Heart left ventricle (tissue), 16 donors: ENCODE measurements around the gene TPK1. TPM values are rescaled to one million over a fixed set of nuclear protein-coding genes. Genes with fewer than 3 reads are reported as not detected.
"Not testable (repeated sequence)": the region's sequence is repeated elsewhere in the genome, so short reads cannot be mapped to it uniquely, and the experiment has no call there.

Experiments
- ATAC-seq, 4 donors: fragments of 200-7000 bp; cut with Tn5 transposase; one replicate each; pipeline ENCODE4 v1.9.1; 2020 to 2022; ENCODE audit warnings: moderate library complexity in 4 of 4, mild to moderate bottlenecking in 3 of 4, moderate number of reproducible peaks in 1 of 4
- DNase-seq, 5 donors: peaks; one replicate each; pipeline ENCODE4 v3.0.0-alpha.2; 2020
- H3K27ac ChIP-seq, 12 donors: fragments of 200-600 bp; sonication (generic) in 4 of 12; one replicate each; pipeline versions ENCODE4 v1.5.0 to v1.8.0; 2016 to 2022; ENCODE audit warnings: mild to moderate bottlenecking in 2 of 12
- H3K27me3 ChIP-seq, 9 donors: fragments of 200-600 bp; sonication (generic) in 2 of 9; one replicate each; pipeline versions ENCODE4 v1.5.1 to v1.8.0; 2016 to 2022; ENCODE audit warnings: mild to moderate bottlenecking in 3 of 9
- H3K36me3 ChIP-seq, 9 donors: fragments of 200-600 bp; sonication (generic) in 2 of 9; one replicate each; pipeline versions ENCODE4 v1.5.0 to v1.8.0; 2018 to 2022; ENCODE audit warnings: mild to moderate bottlenecking in 2 of 9
- H3K4me1 ChIP-seq, 12 donors: fragments of 200-600 bp; sonication (generic) in 4 of 12; one replicate each; pipeline versions ENCODE4 v1.5.0 to v1.8.0; 2016 to 2022; ENCODE audit warnings: mild to moderate bottlenecking in 3 of 12
- H3K4me3 ChIP-seq, 12 donors: fragments of 200-600 bp; sonication (generic) in 4 of 12; one replicate each; pipeline versions ENCODE4 v1.5.0 to v1.8.0; 2017 to 2022; ENCODE audit warnings: mild to moderate bottlenecking in 9 of 12, moderate library complexity in 4 of 12
- H3K9me3 ChIP-seq, 12 donors: fragments of 200-600 bp; sonication (generic) in 4 of 12; one replicate each; pipeline versions ENCODE4 v1.5.0 to v1.8.0; 2016 to 2022; ENCODE audit warnings: mild to moderate bottlenecking in 1 of 12
- CTCF ChIP-seq, 12 donors: fragments of 200-600 bp; sonication (generic) in 4 of 12; IDR thresholded peaks; one replicate each; pipeline versions ENCODE4 v1.5.0 to v1.8.0; 2018 to 2022; ENCODE audit warnings: antibody characterized with exemption in 12 of 12, mild to moderate bottlenecking in 5 of 12
- POLR2A ChIP-seq, 2 donors: fragments of 450-650 bp; IDR thresholded peaks; one replicate each; pipeline ENCODE4 v1.6.1; 2017; ENCODE audit warnings: antibody characterized with exemption in 2 of 2, mild to moderate bottlenecking in 2 of 2, moderate library complexity in 2 of 2
- WGBS, 4 donors: extraction: QIAGEN DNeasy Blood & Tissue Kit in 2 of 4; methylation state at CpG; one replicate each; pipeline versions ENCODE4 v1.1.5 to v1.1.7; 2013 to 2018; 5-methylcytosine and 5-hydroxymethylcytosine counted together
- intact Hi-C, 10 donors: fragments of 100-400 bp; cut with DNase I; formaldehyde crosslinking; loops; one replicate each; pipeline versions ENCODE4 v1.11.1 to v1.14.2; 2022
- polyA plus RNA-seq, 2 donors: library from polyadenylated mRNA; stranded (reverse); fragments of 200-250 nt; gene quantifications; one replicate each; pipeline ENCODE4 v1.2.3, GENCODE V29; 2013
- total RNA-seq, 9 donors: library from RNA; depleted of rRNA in 2 of 9; stranded (reverse); fragments of >200 nt in 2 of 9; fragmentation: NEBNext Ultra II Directional in 3 of 9; extraction: Animal tissue kit (Norgen Biotek cat#: 25700) in 3 of 9; gene quantifications; one replicate each; pipeline versions ENCODE4 v1.1.0 to v1.2.4, GENCODE V29; 2016 to 2023
- donor health status: ischemic (EF 13 %, LVEDD 7.1; RV severe dilation, severe dysfunction).
- donor health status: healthy with polysubstance abuse.
- donor health status: DM: no; HTN: yes; CAD: no.
- donor health status: DM: no; HTN: no; CAD: no.
- donor health status: ischemic (EF 25% LVEDD 6.9; RV normal size, moderate dysfunction).
- donor health status: ischemic (EF 25% LVEDD 5.7; RV mildly dilated, moderate dysfunction).
- donor health status: healthy.
- donor health status: DM: yes; HTN: yes; CAD: no.
- donor health status: ischemic (EF 35%, LVEDD 5.7; RV mildly dilated, moderate dysfunction).
- donor health status: nonischemic (EF 11% LVEDD 7.7; RV severe dilation, severe dysfunction).
- donor health status: DM: yes; HTN: yes; CAD: no.
- donor health status: PGD.
- donor health status: ischemic (EF 29% LVEDD 5.4; RV normal size, mild dysfunction).
- donor health status: nonischemic (EF 23%, LVEDD 6.1; RV moderate dilation, normal function).

TPK1 gene
- total and polyA plus RNA-seq, 11 donors, result 2.0 to 8.2 (median 5.0) TPM

- 65 to 75% (median 73%) methylated on average over 5 of the region's 5 CpGs for WGBS, 4 donors
- Histone ChIP-seq H3K4me1 (peaks cover 0 to 22% (median 5%) of the 10 kb centered on the region in 12 donors), H3K27ac (peak overlapping the region in 7 of 12 donors; percentile 2 to 43 (median 19)), H3K4me3 (peak overlapping the region in 1 of 12 donors; percentile 2), H3K27me3 (no peaks in the 10 kb centered on the region), H3K9me3 (no peaks in the 10 kb centered on the region), H3K36me3 (no peaks in the 10 kb centered on the region)
- intact Hi-C loops, result no loop called here
- ATAC-seq, result peak in 1 of 4 donors; percentile 54
- no peak for DNase-seq
- TF ChIP-seq POLR2A (IDR thresholded peaks at IDR 0.05) (no peak), CTCF (IDR thresholded peaks at IDR 0.05) (no peak)
Measured at GRCh38 chr7:144812379-144813283, 23.2 kb downstream of the TPK1 start.

- WGBS, 4 donors, result 92 to 96% (median 94%) methylated on average over 5 of the region's 5 CpGs
- H3K27me3 ChIP-seq, result no peaks in the 10 kb centered on the region
- peaks cover 0 to 3% (median 0%) of the 10 kb centered on the region in 9 donors for H3K36me3 ChIP-seq
- H3K4me1 ChIP-seq, result no peaks in the 10 kb centered on the region
- intact Hi-C loops, result no loop called here
- TF ChIP-seq CTCF (IDR thresholded peaks at IDR 0.05), result no peak
- no peak for TF ChIP-seq POLR2A (IDR thresholded peaks at IDR 0.05)
- no peak overlapping the region for H3K27ac ChIP-seq
- DNase-seq (no peak), ATAC-seq (no peak)
- H3K4me3 ChIP-seq, result no peak overlapping the region
- H3K9me3 ChIP-seq, result peaks cover 0 to 3% (median 0%) of the 10 kb centered on the region in 12 donors
Measured at GRCh38 chr7:144805627-144806239, 30.1 kb downstream of the TPK1 start.

GRCh38 chr7:144800678-144801436 is 35.0 kb downstream of the TPK1 start:
- WGBS, 4 donors, result 72 to 89% (median 80%) methylated on average over 4 of the region's 4 CpGs

GRCh38 chr7:144796919-144797318 is 38.9 kb downstream of the TPK1 start:
- H3K9me3 ChIP-seq, result peaks cover 0 to 11% (median 0%) of the 10 kb centered on the region in 12 donors
- H3K27me3 ChIP-seq, result no peaks in the 10 kb centered on the region
- ATAC-seq (no peak), DNase-seq (no peak)
- intact Hi-C loops, result no loop called here
- no peaks in the 10 kb centered on the region for H3K4me1 ChIP-seq
- H3K36me3 ChIP-seq, result no peaks in the 10 kb centered on the region
- H3K4me3 ChIP-seq, result no peak overlapping the region
- no peak overlapping the region for H3K27ac ChIP-seq
- no peak for TF ChIP-seq CTCF (IDR thresholded peaks at IDR 0.05)
- TF ChIP-seq POLR2A (IDR thresholded peaks at IDR 0.05), result no peak
- 91 to 100% (median 94%) methylated on average over 2 to 5 of the region's 5 CpGs for WGBS, 4 donors

More at GRCh38 chr7:144800678-144801436, 35.0 kb downstream of the TPK1 start:
- H3K36me3 ChIP-seq, H3K27me3 ChIP-seq, H3K4me1 ChIP-seq, H3K4me3 ChIP-seq, DNase-seq, H3K27ac ChIP-seq, intact Hi-C loops, ATAC-seq: not testable (repeated sequence)
- peaks cover 0 to 12% (median 0%) of the 10 kb centered on the region in 12 donors for H3K9me3 ChIP-seq
